IPS-15b (cell line): ENCODE measurements around the gene RNASEH2B.

Experiments
- H3K27me3 ChIP-seq: one replicate; pipeline ENCODE4 v1.6.1; 2013; ENCODE audit warnings: low read length; ENCODE audit not compliant: control insufficient read depth, insufficient read depth
- H3K36me3 ChIP-seq: one replicate; pipeline ENCODE4 v1.6.1; 2013; ENCODE audit warnings: low read length; ENCODE audit not compliant: control insufficient read depth, insufficient read depth
- H3K4me1 ChIP-seq: one replicate; pipeline ENCODE4 v1.6.1; 2013; ENCODE audit warnings: mild to moderate bottlenecking, low read length; ENCODE audit not compliant: control insufficient read depth, insufficient read depth
- H3K4me3 ChIP-seq: one replicate; pipeline ENCODE4 v1.5.1; 2013; ENCODE audit warnings: low read depth, low read length
- H3K9ac ChIP-seq: one replicate; pipeline ENCODE4 v1.6.1; 2013; ENCODE audit warnings: low read depth, mild to moderate bottlenecking, low read length
- H3K9me3 ChIP-seq: one replicate; pipeline ENCODE4 v1.6.1; 2013; ENCODE audit warnings: mild to moderate bottlenecking, low read length; ENCODE audit not compliant: control insufficient read depth, insufficient read depth

The RNASEH2B gene

DNA sequence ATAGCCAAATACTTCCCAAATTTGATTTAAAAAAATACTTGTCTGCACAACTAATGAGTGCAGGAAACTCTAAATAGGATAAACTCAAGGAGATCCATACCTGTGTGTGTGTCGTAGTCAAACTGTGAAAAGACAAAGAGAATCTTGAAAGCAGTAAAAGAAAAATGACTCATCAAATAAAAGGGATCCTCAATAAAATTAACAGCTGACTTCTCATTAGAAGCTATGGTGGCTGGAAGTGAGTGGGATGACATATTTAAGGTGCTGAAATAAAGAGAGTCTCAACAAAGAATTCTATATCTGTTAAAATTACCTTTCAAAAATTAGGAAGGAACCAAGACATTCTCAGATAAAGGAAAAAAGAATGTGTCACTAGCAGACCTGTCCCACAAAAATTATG, 13.7 kb downstream of the RNASEH2B start:
- Histone ChIP-seq H3K4me1 (no peaks in the 10 kb centered on the region), H3K36me3 (no peaks in the 10 kb centered on the region), H3K4me3 (no peak overlapping the region), H3K27me3 (no peaks in the 10 kb centered on the region), H3K9me3 (peaks cover 17% of the 10 kb centered on the region), H3K9ac (no peak overlapping the region)

DNA sequence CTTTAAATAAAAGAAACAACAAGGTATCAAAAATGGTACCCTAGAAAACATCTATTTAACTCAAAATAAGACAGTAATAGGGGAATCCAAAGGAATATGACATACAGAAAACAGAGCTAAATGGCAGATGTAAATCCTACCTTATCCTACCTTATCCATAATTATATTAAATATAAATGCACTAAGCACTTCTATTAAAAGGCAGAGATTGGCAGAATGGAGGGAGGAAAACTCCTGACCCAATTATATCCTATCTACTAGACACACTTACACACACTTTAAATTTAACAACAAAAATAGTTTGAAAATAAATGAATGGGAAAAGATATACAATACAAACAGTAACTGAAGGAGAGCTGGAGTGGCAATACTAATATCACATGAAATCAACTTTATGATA, 14.4 kb downstream of the RNASEH2B start:
- Histone ChIP-seq H3K9ac (no peak overlapping the region), H3K9me3 (peaks cover 17% of the 10 kb centered on the region), H3K27me3 (no peaks in the 10 kb centered on the region), H3K4me3 (no peak overlapping the region), H3K36me3 (no peaks in the 10 kb centered on the region), H3K4me1 (no peaks in the 10 kb centered on the region)

DNA sequence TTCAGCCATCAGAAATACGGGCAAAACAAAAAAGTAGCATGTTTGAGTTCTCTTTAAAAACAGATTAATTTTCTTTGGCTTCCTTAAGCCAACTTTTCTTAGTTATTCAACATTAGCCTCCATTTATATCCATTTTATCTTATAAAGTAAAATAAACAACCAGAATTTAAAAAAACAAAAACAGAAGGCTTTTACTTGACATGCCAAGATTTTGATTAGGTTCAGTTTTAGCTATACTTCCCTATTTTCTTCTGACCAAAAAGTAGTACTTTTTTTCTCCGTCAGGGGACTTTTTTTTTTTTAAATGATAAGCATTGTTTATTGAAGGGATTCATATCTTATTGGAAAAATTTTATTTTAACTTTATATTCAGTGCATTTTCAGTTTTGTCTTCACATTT, 18.1 kb downstream of the RNASEH2B start:
- no peaks in the 10 kb centered on the region for H3K36me3 ChIP-seq
- H3K9ac ChIP-seq, result no peak overlapping the region
- peaks cover 6% of the 10 kb centered on the region for H3K9me3 ChIP-seq
- no peaks in the 10 kb centered on the region for H3K4me1 ChIP-seq
- no peak overlapping the region for H3K4me3 ChIP-seq
- H3K27me3 ChIP-seq, result no peaks in the 10 kb centered on the region

DNA sequence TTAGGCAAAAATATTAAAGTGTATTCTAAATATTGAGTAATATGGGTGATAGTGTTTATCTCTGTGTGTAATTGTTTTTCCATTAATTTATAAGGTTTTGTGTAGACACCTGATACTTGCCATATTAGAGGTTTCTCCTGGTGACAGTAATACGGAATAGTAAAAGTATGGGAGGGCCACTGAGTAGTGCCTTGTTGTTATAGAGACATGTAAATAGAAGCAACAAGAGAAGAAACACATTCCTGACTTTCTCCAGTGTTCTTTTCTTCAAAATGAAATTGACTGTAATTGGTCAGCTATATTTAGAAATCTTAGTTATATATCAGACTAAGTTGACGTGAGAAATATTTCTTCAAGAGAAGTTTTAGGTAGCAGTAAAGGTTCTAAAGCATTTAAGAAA, 18.5 kb downstream of the RNASEH2B start:
- no peak overlapping the region for H3K4me3 ChIP-seq

DNA sequence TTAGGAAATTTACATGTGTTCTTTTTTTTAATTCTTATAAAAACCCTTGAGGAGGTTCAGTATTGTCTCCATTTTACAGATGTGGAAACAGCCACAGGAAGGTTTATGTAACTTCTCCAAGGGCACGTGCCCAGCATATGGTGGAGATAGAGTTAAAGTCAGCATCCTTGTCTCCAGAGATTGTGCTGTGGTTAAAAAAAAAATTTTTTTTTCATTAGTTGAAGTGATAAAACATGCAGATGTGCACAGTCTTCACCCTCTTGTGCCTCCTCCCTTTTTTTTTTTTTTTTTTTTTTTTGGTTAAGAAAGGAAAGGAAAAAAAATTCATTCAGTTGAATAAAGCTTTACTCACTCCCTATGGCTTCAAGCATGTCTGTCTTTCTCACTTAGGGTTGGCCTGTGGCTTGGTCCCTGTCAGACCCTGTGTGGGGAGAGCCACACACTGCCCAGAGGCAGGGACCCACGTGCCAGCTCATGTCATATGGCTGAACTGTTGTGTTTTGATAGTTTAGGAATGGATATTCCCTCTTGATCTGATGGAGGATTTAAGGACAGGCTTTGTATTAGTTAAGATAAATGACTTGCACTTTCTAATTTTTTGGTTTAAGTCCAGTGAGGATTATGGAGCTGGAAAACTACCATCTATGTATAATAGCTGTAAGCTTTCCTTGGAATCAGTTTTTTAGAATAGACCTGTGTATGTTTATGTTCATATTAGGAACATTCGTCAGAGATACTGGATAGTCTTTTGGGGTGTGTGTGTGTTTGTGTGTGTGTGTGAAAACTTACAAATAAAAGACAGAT, 19.3 kb downstream of the RNASEH2B start:
- no peak overlapping the region for H3K4me3 ChIP-seq
- no peak overlapping the region for H3K9ac ChIP-seq
- no peaks in the 10 kb centered on the region for H3K27me3 ChIP-seq
- no peaks in the 10 kb centered on the region for H3K4me1 ChIP-seq
- peaks cover 4% of the 10 kb centered on the region for H3K9me3 ChIP-seq
- no peaks in the 10 kb centered on the region for H3K36me3 ChIP-seq

More for the DNA sequence above, 18.5 kb downstream of the RNASEH2B start:
- Histone ChIP-seq H3K27me3 (no peaks in the 10 kb centered on the region), H3K9ac (no peak overlapping the region), H3K4me1 (no peaks in the 10 kb centered on the region), H3K9me3 (peaks cover 4% of the 10 kb centered on the region), H3K36me3 (no peaks in the 10 kb centered on the region)

DNA sequence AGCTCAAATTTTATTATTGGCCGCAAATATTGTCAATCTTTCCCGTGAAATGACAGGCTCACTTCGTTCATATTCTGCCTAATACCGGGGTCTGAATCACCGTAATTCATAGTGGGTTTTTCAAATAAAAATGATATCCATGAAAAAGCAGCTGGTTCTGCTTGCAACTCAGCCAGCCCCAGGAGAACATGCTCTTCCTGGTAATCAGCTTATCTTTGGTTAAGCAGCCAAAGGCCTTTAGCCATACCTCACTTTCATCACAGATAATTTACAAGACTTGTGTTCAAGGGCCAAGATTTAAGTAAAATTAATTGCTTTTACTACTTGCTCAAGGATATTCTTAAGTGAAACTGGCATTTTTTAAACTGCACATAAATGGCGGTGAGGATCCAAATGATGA, 22.5 kb downstream of the RNASEH2B start:
- no peaks in the 10 kb centered on the region for H3K9me3 ChIP-seq
- no peak overlapping the region for H3K9ac ChIP-seq
- H3K27me3 ChIP-seq, result no peaks in the 10 kb centered on the region
- H3K4me3 ChIP-seq, result no peak overlapping the region
- H3K4me1 ChIP-seq, result no peaks in the 10 kb centered on the region
- H3K36me3 ChIP-seq, result no peaks in the 10 kb centered on the region

DNA sequence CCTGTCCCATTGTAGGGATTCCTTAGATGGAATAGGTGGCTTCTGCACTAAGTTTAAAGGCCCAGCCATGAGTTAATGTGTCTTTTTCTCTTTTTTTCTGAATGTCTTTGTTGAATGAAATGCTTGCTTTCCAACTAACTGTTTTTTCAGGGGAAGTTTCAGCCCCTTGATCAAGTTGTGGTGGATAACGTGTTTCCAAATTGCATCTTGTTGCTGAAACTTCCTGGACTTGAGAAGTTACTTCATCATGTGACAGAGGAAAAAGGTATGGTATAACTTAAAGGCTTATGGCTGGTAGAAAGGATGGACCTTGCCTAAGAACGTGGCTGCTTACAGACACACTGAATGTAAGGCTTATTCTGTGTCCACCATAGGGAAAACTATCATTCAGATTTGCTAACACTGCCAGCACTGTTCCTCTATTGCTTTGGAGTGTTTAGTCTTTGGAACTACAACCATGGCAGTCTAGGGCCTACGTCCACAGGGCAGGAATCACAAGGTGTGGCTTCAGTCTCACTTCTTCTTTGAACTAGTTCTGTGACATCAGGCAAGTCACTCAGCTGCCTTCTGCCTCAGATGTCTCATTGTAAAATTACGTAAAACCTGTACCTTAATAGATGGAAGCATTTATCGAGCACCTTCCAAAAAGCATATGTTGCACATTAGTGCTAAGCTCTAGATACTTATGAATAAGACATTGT, 25.3 kb downstream of the RNASEH2B start:
- Histone ChIP-seq H3K36me3 (no peaks in the 10 kb centered on the region), H3K9me3 (no peaks in the 10 kb centered on the region)

DNA sequence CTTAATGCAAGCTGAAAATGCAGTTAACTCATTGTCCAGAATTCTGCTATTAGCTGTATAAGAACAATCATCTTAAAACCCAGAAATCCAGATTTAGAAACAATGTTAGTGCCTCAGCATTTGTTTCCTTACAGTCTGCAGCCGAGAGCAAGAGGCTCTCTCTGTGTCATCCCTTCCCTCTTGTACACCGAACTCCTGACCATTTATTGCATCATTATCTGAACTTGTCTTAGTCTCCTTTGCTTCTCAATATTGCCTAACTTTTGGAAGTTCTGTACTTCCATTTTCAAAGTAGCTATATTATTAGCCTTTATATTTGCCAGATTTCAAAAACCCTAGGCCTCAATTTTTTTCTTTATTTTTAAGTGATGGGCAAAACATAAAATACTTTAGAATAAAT, 27.1 kb downstream of the RNASEH2B start:
- Histone ChIP-seq H3K9me3 (no peaks in the 10 kb centered on the region), H3K36me3 (no peaks in the 10 kb centered on the region), H3K4me3 (no peak overlapping the region), H3K4me1 (no peaks in the 10 kb centered on the region), H3K9ac (no peak overlapping the region), H3K27me3 (no peaks in the 10 kb centered on the region)

More for the DNA sequence above, 25.3 kb downstream of the RNASEH2B start:
- Histone ChIP-seq H3K4me1 (no peaks in the 10 kb centered on the region), H3K27me3 (no peaks in the 10 kb centered on the region), H3K9ac (no peak overlapping the region), H3K4me3 (no peak overlapping the region)

DNA sequence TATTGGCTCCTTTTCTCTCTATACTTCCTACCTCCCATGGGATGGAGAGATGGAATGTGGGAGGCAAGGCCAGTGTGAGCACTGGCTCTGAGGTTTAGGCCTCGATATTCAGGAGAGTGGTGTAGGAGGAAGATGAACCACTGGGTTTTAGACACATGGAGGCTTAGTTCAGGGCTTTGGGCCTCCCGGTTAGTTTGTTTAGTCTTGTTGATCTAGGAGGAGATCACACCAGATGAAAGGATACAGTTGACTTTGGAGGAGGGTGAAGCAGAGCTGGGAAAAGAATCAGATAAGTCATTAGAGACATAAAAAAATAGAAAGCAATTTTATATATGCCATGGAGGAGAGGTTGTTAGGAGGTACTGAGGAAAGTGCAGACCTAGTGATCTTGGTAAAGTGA, 30.9 kb downstream of the RNASEH2B start:
- Histone ChIP-seq H3K9ac (no peak overlapping the region), H3K4me1 (no peaks in the 10 kb centered on the region), H3K27me3 (no peaks in the 10 kb centered on the region), H3K9me3 (no peaks in the 10 kb centered on the region), H3K36me3 (no peaks in the 10 kb centered on the region), H3K4me3 (no peak overlapping the region)

DNA sequence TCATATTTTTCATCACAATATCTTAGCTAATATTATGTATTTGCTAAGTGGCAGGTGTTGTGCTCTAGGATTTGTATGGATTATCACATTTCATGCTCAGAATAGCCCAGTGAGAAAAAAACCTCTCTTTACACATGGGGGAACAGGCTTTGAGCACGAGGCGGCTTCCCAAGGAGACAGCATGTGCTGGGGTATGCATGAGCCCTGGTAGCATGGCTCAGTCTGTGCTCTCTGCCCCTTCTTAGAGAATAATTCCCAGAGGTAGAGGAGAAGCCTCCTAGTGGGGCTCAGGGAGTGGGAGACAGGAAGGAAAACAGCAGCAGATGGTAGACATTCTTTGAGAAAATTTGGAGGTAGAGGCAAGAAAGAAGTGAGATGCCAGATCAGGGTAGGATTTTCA, 31.6 kb downstream of the RNASEH2B start:
- Histone ChIP-seq H3K4me1 (no peaks in the 10 kb centered on the region), H3K9ac (no peak overlapping the region), H3K36me3 (no peaks in the 10 kb centered on the region), H3K27me3 (no peaks in the 10 kb centered on the region), H3K9me3 (no peaks in the 10 kb centered on the region), H3K4me3 (no peak overlapping the region)

DNA sequence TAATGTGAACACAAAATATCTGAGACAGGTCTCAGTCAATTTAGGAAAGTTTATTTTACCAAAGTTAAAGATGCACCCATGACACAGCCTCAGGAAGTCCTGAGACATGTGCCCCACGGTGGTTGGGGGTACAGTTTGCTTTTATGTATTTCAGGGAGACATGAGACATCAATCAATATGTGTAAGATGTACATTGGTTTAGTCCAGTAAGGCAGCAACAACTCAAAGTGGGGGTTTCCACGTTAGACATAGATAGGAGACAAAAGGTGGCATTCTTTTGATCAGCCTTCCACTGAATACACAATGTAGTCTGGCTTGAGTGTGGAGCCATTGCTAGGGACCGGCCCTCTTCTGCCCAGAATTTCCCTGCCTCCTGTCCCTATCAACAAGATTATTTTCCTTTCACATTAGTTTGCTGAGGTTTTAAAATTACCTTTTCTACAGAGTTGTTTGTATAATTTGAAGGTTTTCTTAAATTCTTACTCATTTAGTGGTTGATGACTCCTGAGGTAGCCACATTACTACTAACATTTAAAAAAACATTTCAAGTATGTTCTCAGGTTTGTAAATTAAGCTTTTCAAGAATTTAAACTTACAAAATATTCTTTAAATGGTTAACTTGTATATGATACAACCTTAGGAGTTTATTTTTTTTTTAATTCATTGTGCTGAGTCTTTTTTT, 33.2 kb downstream of the RNASEH2B start:
- H3K36me3 ChIP-seq, result no peaks in the 10 kb centered on the region
- H3K9me3 ChIP-seq, result no peaks in the 10 kb centered on the region
- no peaks in the 10 kb centered on the region for H3K4me1 ChIP-seq
- H3K4me3 ChIP-seq, result no peak overlapping the region
- no peak overlapping the region for H3K9ac ChIP-seq
- H3K27me3 ChIP-seq, result no peaks in the 10 kb centered on the region

DNA sequence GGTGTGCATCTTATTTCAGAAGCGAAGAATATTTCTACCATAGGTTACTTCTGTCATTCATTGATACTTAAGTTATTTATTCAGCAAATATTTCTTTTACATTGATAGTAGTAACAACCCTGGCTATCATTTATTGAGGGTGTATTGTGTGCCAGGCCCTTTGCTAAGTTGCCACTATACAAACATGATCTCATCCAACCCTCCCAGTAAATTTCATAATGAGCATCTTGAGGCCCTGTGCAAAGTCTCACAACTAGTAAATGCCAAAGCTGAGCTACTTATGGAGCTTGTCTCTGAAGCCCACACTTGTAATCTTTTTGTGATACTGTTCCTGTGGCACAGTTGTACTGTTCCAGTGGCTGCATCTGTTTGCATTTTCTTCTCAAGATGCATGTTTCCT, 36.1 kb downstream of the RNASEH2B start:
- Histone ChIP-seq H3K4me3 (no peak overlapping the region), H3K27me3 (no peaks in the 10 kb centered on the region), H3K36me3 (no peaks in the 10 kb centered on the region), H3K9me3 (no peaks in the 10 kb centered on the region), H3K4me1 (no peaks in the 10 kb centered on the region), H3K9ac (no peak overlapping the region)
